ENCODE measurements around the gene EMILIN3.

The EMILIN3 gene

DNA sequence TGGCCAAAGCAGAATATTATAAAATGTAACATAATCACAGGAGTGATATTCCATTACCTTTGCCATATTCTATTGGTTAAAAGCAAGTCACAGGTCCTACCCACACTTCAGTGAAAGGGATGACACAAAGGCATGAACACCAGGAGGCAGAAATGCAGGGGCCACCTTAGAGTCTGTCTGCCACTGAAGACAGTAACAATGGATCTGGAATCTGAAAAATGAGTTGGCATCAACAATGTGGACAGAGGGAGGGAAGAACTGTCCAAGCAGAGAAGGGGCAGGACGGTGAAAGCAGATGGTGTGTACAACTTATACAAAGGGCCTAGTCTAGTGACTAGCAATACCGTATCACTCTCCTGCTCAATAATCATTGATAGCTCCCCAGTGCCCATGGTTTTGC lies 32.6 kb downstream of the EMILIN3 start:
- Mint-ChIP-seq H3K27me3 (no peaks in the 10 kb centered on the region), H3K4me1 (peaks cover 8% of the 10 kb centered on the region), H3K36me3 (ENCODE audit: insufficient read depth) (no peaks in the 10 kb centered on the region), H3K4me3 (no peak overlapping the region), H3K27ac (ENCODE audit: low read depth) (no peak overlapping the region), H3K9me3 (no peaks in the 10 kb centered on the region)
- DNase-seq (ENCODE audit: low spot score in 2 of 2) (no peak), ATAC-seq (replicated peaks; ENCODE audit: extremely low read depth, poor library complexity, severe bottlenecking) (no peak)

DNA sequence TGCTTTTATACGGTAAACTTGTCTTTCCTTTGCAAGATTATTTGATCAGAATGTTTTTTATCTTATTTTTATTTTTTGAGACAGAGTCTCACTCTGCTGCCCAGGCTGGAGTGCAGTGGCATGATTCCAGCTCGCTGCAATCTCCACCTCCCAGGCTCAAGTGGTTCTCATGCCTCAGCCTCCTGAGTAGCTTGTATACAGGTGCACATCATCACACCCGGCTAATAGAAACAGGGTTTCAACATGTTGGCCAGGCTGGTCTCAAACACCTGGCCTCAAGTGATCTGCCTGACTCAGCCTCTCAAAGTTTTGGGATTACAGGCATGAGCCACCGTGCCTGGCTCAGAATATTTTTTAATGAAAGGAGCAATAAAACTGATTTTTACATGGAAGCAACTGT lies 34.9 kb downstream of the EMILIN3 start:
- H3K4me1 Mint-ChIP-seq = peaks cover 8% of the 10 kb centered on the region
- no peaks in the 10 kb centered on the region for H3K9me3 Mint-ChIP-seq
- no peaks in the 10 kb centered on the region for H3K36me3 Mint-ChIP-seq (ENCODE audit: insufficient read depth)
- ATAC-seq (replicated peaks; ENCODE audit: extremely low read depth, poor library complexity, severe bottlenecking) (no peak), DNase-seq (ENCODE audit: low spot score in 2 of 2) (no peak)
- no peaks in the 10 kb centered on the region for H3K27me3 Mint-ChIP-seq
- no peak overlapping the region for H3K27ac Mint-ChIP-seq (ENCODE audit: low read depth)
- H3K4me3 Mint-ChIP-seq = no peak overlapping the region

GRCh38 chr20:41330941-41331340 lies 35.7 kb downstream of the EMILIN3 start:
- ATAC-seq (replicated peaks; ENCODE audit: extremely low read depth, poor library complexity, severe bottlenecking) = no peak
- Mint-ChIP-seq H3K27ac (ENCODE audit: low read depth) (no peak overlapping the region), H3K4me3 (no peak overlapping the region), H3K27me3 (no peaks in the 10 kb centered on the region), H3K36me3 (ENCODE audit: insufficient read depth) (no peaks in the 10 kb centered on the region), H3K9me3 (no peaks in the 10 kb centered on the region), H3K4me1 (peaks cover 8% of the 10 kb centered on the region)
- DNase-seq (ENCODE audit: low spot score in 2 of 2) = no peak

GRCh38 chr20:41330343-41330720 lies 36.3 kb downstream of the EMILIN3 start:
- Mint-ChIP-seq H3K4me3 (no peak overlapping the region), H3K4me1 (peaks cover 8% of the 10 kb centered on the region), H3K9me3 (no peaks in the 10 kb centered on the region), H3K27ac (ENCODE audit: low read depth) (no peak overlapping the region), H3K36me3 (ENCODE audit: insufficient read depth) (no peaks in the 10 kb centered on the region), H3K27me3 (no peaks in the 10 kb centered on the region)
- DNase-seq (ENCODE audit: low spot score in 2 of 2) (no peak), ATAC-seq (replicated peaks; ENCODE audit: extremely low read depth, poor library complexity, severe bottlenecking) (no peak)

- no peaks in the 10 kb centered on the region for H3K36me3 Mint-ChIP-seq (ENCODE audit: insufficient read depth)
- no peak overlapping the region for H3K4me3 Mint-ChIP-seq
- peak; percentile 99 for ATAC-seq (replicated peaks; ENCODE audit: extremely low read depth, poor library complexity, severe bottlenecking)
- no peak for DNase-seq (ENCODE audit: low spot score in 2 of 2)
- H3K9me3 Mint-ChIP-seq = no peaks in the 10 kb centered on the region
- no peaks in the 10 kb centered on the region for H3K27me3 Mint-ChIP-seq
- H3K4me1 Mint-ChIP-seq = peaks cover 8% of the 10 kb centered on the region
- H3K27ac Mint-ChIP-seq (ENCODE audit: low read depth) = no peak overlapping the region
Observed at GRCh38 chr20:41329435-41330342, 36.9 kb downstream of the EMILIN3 start.

- no peaks in the 10 kb centered on the region for H3K36me3 Mint-ChIP-seq (ENCODE audit: insufficient read depth)
- H3K27me3 Mint-ChIP-seq = no peaks in the 10 kb centered on the region
- no peak overlapping the region for H3K27ac Mint-ChIP-seq (ENCODE audit: low read depth)
- H3K4me1 Mint-ChIP-seq = peaks cover 8% of the 10 kb centered on the region
- no peaks in the 10 kb centered on the region for H3K9me3 Mint-ChIP-seq
- no peak for DNase-seq (ENCODE audit: low spot score in 2 of 2)
- H3K4me3 Mint-ChIP-seq = no peak overlapping the region
- no peak for ATAC-seq (replicated peaks; ENCODE audit: extremely low read depth, poor library complexity, severe bottlenecking)
Observed at GRCh38 chr20:41327178-41327577, 39.4 kb downstream of the EMILIN3 start.

GRCh38 chr20:41320976-41321375 lies 45.6 kb downstream of the EMILIN3 start:
- H3K4me3 Mint-ChIP-seq = no peak overlapping the region
- no peaks in the 10 kb centered on the region for H3K27me3 Mint-ChIP-seq
- DNase-seq (ENCODE audit: low spot score in 2 of 2) = no peak
- H3K36me3 Mint-ChIP-seq (ENCODE audit: insufficient read depth) = peaks cover 2% of the 10 kb centered on the region
- H3K27ac Mint-ChIP-seq (ENCODE audit: low read depth) = no peak overlapping the region
- H3K4me1 Mint-ChIP-seq = peaks cover 8% of the 10 kb centered on the region
- ATAC-seq (replicated peaks; ENCODE audit: extremely low read depth, poor library complexity, severe bottlenecking) = no peak
- H3K9me3 Mint-ChIP-seq = no peaks in the 10 kb centered on the region

GRCh38 chr20:41320441-41320840 lies 46.2 kb downstream of the EMILIN3 start:
- no peak for ATAC-seq (replicated peaks; ENCODE audit: extremely low read depth, poor library complexity, severe bottlenecking)

DNA sequence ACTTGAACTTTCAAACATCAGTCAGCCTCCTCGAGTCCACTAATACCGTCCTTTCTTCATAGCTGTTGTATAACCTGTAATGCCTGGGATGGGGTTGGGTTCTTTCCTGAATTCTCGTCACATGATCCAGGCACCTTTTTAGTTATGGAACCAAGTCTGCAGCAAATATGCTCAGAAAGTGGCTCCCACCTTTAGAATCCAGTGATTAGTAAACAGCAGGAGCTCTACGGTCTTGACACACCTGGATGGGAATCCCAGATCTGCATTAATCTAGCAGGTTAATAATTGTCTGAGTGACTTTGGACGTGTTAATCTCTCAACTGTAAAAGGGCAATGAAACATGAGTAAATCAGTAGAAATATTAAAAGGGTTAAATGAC lies 48.4 kb downstream of the EMILIN3 start:
- no peak for DNase-seq (ENCODE audit: low spot score in 2 of 2)
- Mint-ChIP-seq H3K9me3 (no peaks in the 10 kb centered on the region), H3K4me1 (peaks cover 8% of the 10 kb centered on the region), H3K27me3 (no peaks in the 10 kb centered on the region), H3K4me3 (peak overlapping the region; percentile 68), H3K36me3 (ENCODE audit: insufficient read depth) (peaks cover 2% of the 10 kb centered on the region), H3K27ac (ENCODE audit: low read depth) (peak overlapping the region; percentile 41)
- ATAC-seq (replicated peaks; ENCODE audit: extremely low read depth, poor library complexity, severe bottlenecking) = no peak

More at GRCh38 chr20:41320441-41320840, 46.2 kb downstream of the EMILIN3 start:
- no peaks in the 10 kb centered on the region for H3K9me3 Mint-ChIP-seq
- H3K27ac Mint-ChIP-seq (ENCODE audit: low read depth) = no peak overlapping the region
- peaks cover 8% of the 10 kb centered on the region for H3K4me1 Mint-ChIP-seq
- no peaks in the 10 kb centered on the region for H3K27me3 Mint-ChIP-seq
- peaks cover 2% of the 10 kb centered on the region for H3K36me3 Mint-ChIP-seq (ENCODE audit: insufficient read depth)
- no peak overlapping the region for H3K4me3 Mint-ChIP-seq
- DNase-seq (ENCODE audit: low spot score in 2 of 2) = no peak

DNA sequence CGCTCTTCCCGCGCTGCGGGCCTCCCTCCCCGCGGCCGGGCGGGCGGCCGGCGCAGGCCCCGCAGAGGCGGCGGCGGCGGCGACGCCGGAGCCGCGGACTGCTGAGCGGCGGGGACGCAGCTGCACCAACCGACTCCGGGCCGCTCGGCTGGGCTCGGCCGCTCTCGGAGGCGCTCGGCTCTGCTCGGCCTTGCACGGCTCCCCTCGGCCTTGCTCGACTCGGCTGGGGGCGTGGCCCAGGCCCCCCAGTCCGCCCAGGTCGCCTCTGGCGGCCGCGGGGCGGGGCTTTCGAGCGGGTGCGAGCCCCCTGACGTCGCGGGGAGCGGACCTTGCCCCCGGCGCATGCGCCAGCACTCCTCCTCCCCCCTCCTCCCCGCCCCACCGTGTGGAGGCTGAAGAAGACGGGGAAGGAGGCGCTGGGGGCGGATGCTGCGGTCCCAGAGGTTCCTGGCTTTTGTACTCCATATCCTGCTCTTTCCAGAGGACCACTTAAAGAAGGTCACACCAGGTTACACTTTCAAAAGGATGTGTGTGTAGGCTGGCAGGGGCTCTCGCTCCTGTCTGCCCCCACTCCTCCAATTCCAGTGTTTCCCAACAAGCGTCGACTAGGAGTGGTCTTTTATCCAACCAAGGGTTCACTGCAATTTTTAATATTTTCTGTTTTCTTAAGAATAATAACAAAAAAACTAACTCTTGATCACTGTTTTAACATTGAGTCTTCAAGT lies 48.9 kb downstream of the EMILIN3 start, which contains the start of gene ZHX3:
Gene ZHX3, minus strand, starts transcription at position 186 of the 725 bp plus-strand sequence. CDS start 112,815 bp downstream, outside the sequence.
- H3K9me3 Mint-ChIP-seq = no peaks in the 10 kb centered on the region
- ATAC-seq (replicated peaks; ENCODE audit: extremely low read depth, poor library complexity, severe bottlenecking) = peak; percentile 99
- DNase-seq (ENCODE audit: low spot score in 2 of 2) = peak; percentile 86 to 93
- H3K27me3 Mint-ChIP-seq = no peaks in the 10 kb centered on the region
- H3K4me1 Mint-ChIP-seq = peaks cover 8% of the 10 kb centered on the region
- H3K4me3 Mint-ChIP-seq = peak within 1 kb of the TSS; percentile 83
- H3K27ac Mint-ChIP-seq (ENCODE audit: low read depth) = peak within 1 kb of the TSS; percentile 83
- peaks cover 2% of the 10 kb centered on the region for H3K36me3 Mint-ChIP-seq (ENCODE audit: insufficient read depth)

- Mint-ChIP-seq H3K4me3 (peak overlapping the region; percentile 83), H3K4me1 (peaks cover 8% of the 10 kb centered on the region), H3K27ac (ENCODE audit: low read depth) (peak overlapping the region; percentile 83)
Observed at GRCh38 chr20:41316602-41317545, 49.7 kb downstream of the EMILIN3 start.

GRCh38 chr20:41316051-41316450 lies 50.6 kb downstream of the EMILIN3 start:
- H3K4me3 Mint-ChIP-seq = peak overlapping the region; percentile 83
- H3K36me3 Mint-ChIP-seq (ENCODE audit: insufficient read depth) = peaks cover 2% of the 10 kb centered on the region
- no peak overlapping the region for H3K27ac Mint-ChIP-seq (ENCODE audit: low read depth)
- DNase-seq (ENCODE audit: low spot score in 2 of 2) (no peak), ATAC-seq (replicated peaks; ENCODE audit: extremely low read depth, poor library complexity, severe bottlenecking) (no peak)
- peaks cover 8% of the 10 kb centered on the region for H3K4me1 Mint-ChIP-seq
- no peaks in the 10 kb centered on the region for H3K9me3 Mint-ChIP-seq
- no peaks in the 10 kb centered on the region for H3K27me3 Mint-ChIP-seq

More at GRCh38 chr20:41316602-41317545, 49.7 kb downstream of the EMILIN3 start:
- peak; percentile 27 to 32 for DNase-seq (ENCODE audit: low spot score in 2 of 2)
- Mint-ChIP-seq H3K36me3 (ENCODE audit: insufficient read depth) (peaks cover 2% of the 10 kb centered on the region), H3K27me3 (no peaks in the 10 kb centered on the region), H3K9me3 (no peaks in the 10 kb centered on the region)
- peak; percentile 33 for ATAC-seq (replicated peaks; ENCODE audit: extremely low read depth, poor library complexity, severe bottlenecking)
